GM21423 (cell line): Measurements from ENCODE around the gene MCF2L.
"Not testable (repeated sequence)": the region's sequence is repeated elsewhere in the genome, so short reads cannot be mapped to it uniquely, and the experiment has no call there.

ENCODE experiments used
- ATAC-seq: cut with Tn5 transposase; IDR thresholded peaks from one replicate; pipeline ENCODE4 v1.9.1; 2021; ENCODE audit warnings: mild to moderate bottlenecking, moderate library complexity; ENCODE audit not compliant: unreplicated experiment

The MCF2L gene

GRCh38 chr13:113093580-113094409 lies 124.8 kb downstream of the MCF2L start:
- no peak for ATAC-seq

- no peak for ATAC-seq
These were observed 125.4 kb downstream of the MCF2L start for GRCh38 chr13:113094410-113094800.

- ATAC-seq = no peak
These were observed 126.4 kb downstream of the MCF2L start for GRCh38 chr13:113095146-113096051.

- no peak for ATAC-seq
These were observed 127.2 kb downstream of the MCF2L start for GRCh38 chr13:113096052-113096744.

GRCh38 chr13:113096745-113097305 lies 127.8 kb downstream of the MCF2L start:
- ATAC-seq = no peak

GRCh38 chr13:113097651-113098050 lies 128.6 kb downstream of the MCF2L start:
- no peak for ATAC-seq

- no peak for ATAC-seq
These were observed 129.2 kb downstream of the MCF2L start for GRCh38 chr13:113098162-113098732.

- ATAC-seq = no peak
These were observed 130.1 kb downstream of the MCF2L start for GRCh38 chr13:113099142-113099541.

GRCh38 chr13:113102302-113102701 lies 133.3 kb downstream of the MCF2L start:
- ATAC-seq = not testable (repeated sequence)

GRCh38 chr13:113102727-113103126 lies 133.7 kb downstream of the MCF2L start:
- ATAC-seq = no peak

- no peak for ATAC-seq
These were observed 134.6 kb downstream of the MCF2L start for GRCh38 chr13:113103646-113104045.

GRCh38 chr13:113105032-113105920 lies 136.3 kb downstream of the MCF2L start, which contains the start of gene F7:
Gene F7, plus strand, starts transcription at chr13:113105791. Its CDS starts 51 bp downstream, at chr13:113105842.
- ATAC-seq = no peak

- ATAC-seq = no peak
These were observed 137.0 kb downstream of the MCF2L start for GRCh38 chr13:113105921-113106452.

- ATAC-seq = no peak
These were observed 137.8 kb downstream of the MCF2L start for GRCh38 chr13:113106711-113107351.

- ATAC-seq = not testable (repeated sequence)
These were observed 139.5 kb downstream of the MCF2L start for GRCh38 chr13:113108521-113108920.

- no peak for ATAC-seq
These were observed 140.4 kb downstream of the MCF2L start for GRCh38 chr13:113109151-113110047.

- no peak for ATAC-seq
These were observed 141.2 kb downstream of the MCF2L start for GRCh38 chr13:113110048-113110851.
